ENCODE measurements around the gene FOXD2. TPM values are rescaled to one million over a fixed set of nuclear protein-coding genes. Genes with fewer than 3 reads are reported as not detected.
"Not testable (repeated sequence)": the region's sequence is repeated elsewhere in the genome, so short reads cannot be mapped to it uniquely, and the experiment has no call there.

FOXD2 gene
- total RNA-seq, 1 donor from 2014 or later: 0.07 TPM

GRCh38 chr1:47456250-47456649, 18.4 kb downstream of the FOXD2 start:
- Histone ChIP-seq H3K4me3 (ENCODE audit: insufficient read depth, low read depth, low read length) (no peak overlapping the region), H3K9ac (ENCODE audit: low read length) (no peak overlapping the region), H4K20me1 (ENCODE audit: insufficient read depth, low read length) (no peaks in the 10 kb centered on the region), H2AFZ (ENCODE audit: low read depth, low read length) (no peak overlapping the region), H3K27ac (ENCODE audit: low read depth, low read length) (no peak overlapping the region), H3K36me3 (ENCODE audit: insufficient read depth, low read length) (no peaks in the 10 kb centered on the region), H3K9me3 (ENCODE audit: insufficient read depth, low read depth, low read length) (no peaks in the 10 kb centered on the region), H3K4me1 (ENCODE audit: insufficient read depth, low read length) (no peaks in the 10 kb centered on the region), H3K79me2 (ENCODE audit: insufficient read depth, low read length) (no peaks in the 10 kb centered on the region), H3K27me3 (ENCODE audit: insufficient read depth, low read length) (peaks cover 26% of the 10 kb centered on the region), H3K4me2 (ENCODE audit: low read length) (no peak overlapping the region)
- FAIRE-seq: no peak
- no peak for DNase-seq (ENCODE audit: low read depth)
- Mint-ChIP-seq H3K27me3 (ENCODE audit: low read depth, unreplicated experiment) (peaks cover 69% of the 10 kb centered on the region), H3K4me1 (ENCODE audit: low read depth, unreplicated experiment) (no peaks in the 10 kb centered on the region), H3K9me3 (ENCODE audit: unreplicated experiment) (no peaks in the 10 kb centered on the region), H3K36me3 (ENCODE audit: low read depth, unreplicated experiment) (no peaks in the 10 kb centered on the region), H3K4me3 (ENCODE audit: unreplicated experiment) (no peak overlapping the region), H3K27ac (ENCODE audit: unreplicated experiment) (no peak overlapping the region)
- TF ChIP-seq CTCF (IDR thresholded peaks at IDR 0.05; ENCODE audit: insufficient read depth, low read depth, low read length): no peak
- no peak for TF ChIP-seq EZH2 (IDR thresholded peaks at IDR 0.05; ENCODE audit: insufficient read depth, low read length)

GRCh38 chr1:47457547-47457946, 19.7 kb downstream of the FOXD2 start:
- H3K4me2 ChIP-seq (ENCODE audit: low read length); H3K36me3 ChIP-seq (ENCODE audit: insufficient read depth, low read length); DNase-seq (ENCODE audit: low read depth); FAIRE-seq; H3K27ac Mint-ChIP-seq (ENCODE audit: unreplicated experiment); H4K20me1 ChIP-seq (ENCODE audit: insufficient read depth, low read length); H3K9ac ChIP-seq (ENCODE audit: low read length); H3K27ac ChIP-seq (ENCODE audit: low read depth, low read length); H3K9me3 Mint-ChIP-seq (ENCODE audit: unreplicated experiment); H3K4me1 ChIP-seq (ENCODE audit: insufficient read depth, low read length); H3K4me1 Mint-ChIP-seq (ENCODE audit: low read depth, unreplicated experiment); H3K79me2 ChIP-seq (ENCODE audit: insufficient read depth, low read length); H3K36me3 Mint-ChIP-seq (ENCODE audit: low read depth, unreplicated experiment); H2AFZ ChIP-seq (ENCODE audit: low read depth, low read length); H3K4me3 ChIP-seq (ENCODE audit: insufficient read depth, low read depth, low read length); H3K9me3 ChIP-seq (ENCODE audit: insufficient read depth, low read depth, low read length); H3K4me3 Mint-ChIP-seq (ENCODE audit: unreplicated experiment): not testable (repeated sequence)
- H3K27me3 ChIP-seq (ENCODE audit: insufficient read depth, low read length): peaks cover 31% of the 10 kb centered on the region
- peaks cover 70% of the 10 kb centered on the region for H3K27me3 Mint-ChIP-seq (ENCODE audit: low read depth, unreplicated experiment)

GRCh38 chr1:47459253-47459788, 21.5 kb downstream of the FOXD2 start:
- no peaks in the 10 kb centered on the region for H3K9me3 Mint-ChIP-seq (ENCODE audit: unreplicated experiment)
- no peak overlapping the region for H3K27ac ChIP-seq (ENCODE audit: low read depth, low read length)
- no peaks in the 10 kb centered on the region for H3K9me3 ChIP-seq (ENCODE audit: insufficient read depth, low read depth, low read length)
- H3K79me2 ChIP-seq (ENCODE audit: insufficient read depth, low read length): no peaks in the 10 kb centered on the region
- no peak for DNase-seq (ENCODE audit: low read depth)
- H3K4me1 ChIP-seq (ENCODE audit: insufficient read depth, low read length): no peaks in the 10 kb centered on the region
- no peak overlapping the region for H2AFZ ChIP-seq (ENCODE audit: low read depth, low read length)
- H4K20me1 ChIP-seq (ENCODE audit: insufficient read depth, low read length): no peaks in the 10 kb centered on the region
- peaks cover 31% of the 10 kb centered on the region for H3K27me3 ChIP-seq (ENCODE audit: insufficient read depth, low read length)
- no peak overlapping the region for H3K9ac ChIP-seq (ENCODE audit: low read length)
- H3K4me2 ChIP-seq (ENCODE audit: low read length): no peak overlapping the region
- H3K4me3 ChIP-seq (ENCODE audit: insufficient read depth, low read depth, low read length): no peak overlapping the region
- TF ChIP-seq CTCF (IDR thresholded peaks at IDR 0.05; ENCODE audit: insufficient read depth, low read depth, low read length) (no peak), EZH2 (IDR thresholded peaks at IDR 0.05; ENCODE audit: insufficient read depth, low read length) (no peak)
- H3K36me3 Mint-ChIP-seq (ENCODE audit: low read depth, unreplicated experiment): no peaks in the 10 kb centered on the region
- no peak overlapping the region for H3K4me3 Mint-ChIP-seq (ENCODE audit: unreplicated experiment)
- FAIRE-seq: no peak
- H3K27me3 Mint-ChIP-seq (ENCODE audit: low read depth, unreplicated experiment): peaks cover 72% of the 10 kb centered on the region
- H3K4me1 Mint-ChIP-seq (ENCODE audit: low read depth, unreplicated experiment): no peaks in the 10 kb centered on the region
- no peak overlapping the region for H3K27ac Mint-ChIP-seq (ENCODE audit: unreplicated experiment)
- no peaks in the 10 kb centered on the region for H3K36me3 ChIP-seq (ENCODE audit: insufficient read depth, low read length)

Measured in astrocyte (in vitro differentiated cells and primary cell).